ENCODE results near the gene ITGAL.

ITGAL gene

DNA sequence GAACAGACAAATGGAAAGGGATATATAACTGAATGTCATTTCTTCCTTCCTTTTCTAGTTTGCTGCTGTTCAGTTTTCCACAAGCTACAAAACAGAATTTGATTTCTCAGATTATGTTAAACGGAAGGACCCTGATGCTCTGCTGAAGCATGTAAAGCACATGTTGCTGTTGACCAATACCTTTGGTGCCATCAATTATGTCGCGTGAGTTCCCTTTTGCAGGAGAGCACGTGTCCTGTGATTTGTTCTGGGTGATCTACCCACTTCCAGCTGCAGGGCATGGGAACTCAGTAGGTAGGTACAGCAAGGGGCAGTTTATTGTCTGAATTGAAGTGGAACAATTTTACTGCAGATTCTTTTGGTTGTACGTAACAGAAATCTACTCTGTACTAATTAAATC is 8.8 kb downstream of the ITGAL start:
- H3K9me3 ChIP-seq (ENCODE audit: low read depth, low read length) = no peaks in the 10 kb centered on the region
- H3K27ac ChIP-seq = no peak overlapping the region
- H3K4me3 ChIP-seq = no peak overlapping the region
- no peaks in the 10 kb centered on the region for H3K36me3 ChIP-seq (ENCODE audit: insufficient read depth, low read length)
- no peak overlapping the region for H3K9ac ChIP-seq (ENCODE audit: insufficient read length)
- DNase-seq (ENCODE audit: low read depth, low spot score) = no peak
- no peak for TF ChIP-seq POLR2AphosphoS5 (IDR thresholded peaks at IDR 0.05; ENCODE audit: borderline replicate concordance, low read depth, low read length)
- TF ChIP-seq FOXP2 (optimal IDR thresholded peaks at IDR 0.05; ENCODE audit: control extremely low read depth, extremely low read length, insufficient read depth) = no peak
- TF ChIP-seq EZH2 (IDR thresholded peaks at IDR 0.05) = no peak

DNA sequence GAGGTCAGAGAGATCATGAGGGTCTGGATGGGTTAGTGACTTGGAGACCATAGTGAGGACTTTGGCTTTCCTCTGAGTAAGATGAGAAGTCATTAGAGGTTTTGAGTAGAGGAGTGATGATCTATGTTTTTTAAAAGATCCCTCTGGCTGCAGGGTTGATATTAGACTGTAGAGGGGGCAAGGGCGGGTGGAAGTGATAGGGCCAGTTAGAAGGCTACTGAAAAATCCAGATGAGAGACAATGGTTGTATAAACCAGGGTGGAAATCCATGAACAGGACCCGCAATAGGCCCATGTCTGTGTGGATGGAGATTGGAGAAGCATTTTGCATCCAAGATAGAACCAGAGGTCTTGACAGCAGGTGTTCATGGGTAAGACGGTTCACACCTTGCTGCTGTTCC is 9.8 kb downstream of the ITGAL start:
- Histone ChIP-seq H3K4me3 (no peak overlapping the region), H3K9me3 (ENCODE audit: low read depth, low read length) (no peaks in the 10 kb centered on the region), H3K36me3 (ENCODE audit: insufficient read depth, low read length) (no peaks in the 10 kb centered on the region), H3K27ac (no peak overlapping the region), H3K9ac (ENCODE audit: insufficient read length) (no peak overlapping the region)
- DNase-seq (ENCODE audit: low read depth, low spot score) = no peak
- TF ChIP-seq FOXP2 (optimal IDR thresholded peaks at IDR 0.05; ENCODE audit: control extremely low read depth, extremely low read length, insufficient read depth) = no peak
- no peak for TF ChIP-seq EZH2 (IDR thresholded peaks at IDR 0.05)
- no peak for TF ChIP-seq POLR2AphosphoS5 (IDR thresholded peaks at IDR 0.05; ENCODE audit: borderline replicate concordance, low read depth, low read length)

DNA sequence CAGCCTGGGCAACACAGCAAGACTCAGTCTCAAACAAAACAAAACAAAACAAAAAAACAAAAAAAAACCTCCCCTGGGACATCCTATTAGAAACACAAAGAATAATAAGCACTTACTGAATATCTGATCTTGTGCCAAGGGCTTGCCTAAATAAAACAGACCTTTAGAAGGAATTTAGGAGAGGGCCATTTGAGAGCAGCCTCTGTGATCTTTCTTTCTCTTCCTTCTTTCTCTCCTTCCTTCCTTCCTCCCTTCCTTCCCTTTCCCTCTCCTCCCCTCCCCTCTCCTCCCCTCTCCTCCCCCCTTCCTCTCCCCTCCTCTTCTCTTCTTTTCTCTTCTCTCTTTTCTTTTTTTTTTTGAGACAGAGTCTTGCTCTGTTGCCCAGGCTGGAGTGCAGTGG is 12.3 kb downstream of the ITGAL start:
- no peak for TF ChIP-seq POLR2AphosphoS5 (IDR thresholded peaks at IDR 0.05; ENCODE audit: borderline replicate concordance, low read depth, low read length)
- Histone ChIP-seq H3K36me3 (ENCODE audit: insufficient read depth, low read length) (no peaks in the 10 kb centered on the region), H3K4me3 (no peak overlapping the region), H3K9me3 (ENCODE audit: low read depth, low read length) (no peaks in the 10 kb centered on the region), H3K9ac (ENCODE audit: insufficient read length) (no peak overlapping the region), H3K27ac (no peak overlapping the region)
- DNase-seq (ENCODE audit: low read depth, low spot score) = no peak

- Histone ChIP-seq H3K36me3 (ENCODE audit: insufficient read depth, low read length) (no peaks in the 10 kb centered on the region), H3K9me3 (ENCODE audit: low read depth, low read length) (no peaks in the 10 kb centered on the region), H3K27ac (no peak overlapping the region), H3K4me3 (no peak overlapping the region), H3K9ac (ENCODE audit: insufficient read length) (no peak overlapping the region)
- no peak for DNase-seq (ENCODE audit: low read depth, low spot score)
- TF ChIP-seq POLR2AphosphoS5 (IDR thresholded peaks at IDR 0.05; ENCODE audit: borderline replicate concordance, low read depth, low read length) (no peak), EZH2 (IDR thresholded peaks at IDR 0.05) (no peak), FOXP2 (optimal IDR thresholded peaks at IDR 0.05; ENCODE audit: control extremely low read depth, extremely low read length, insufficient read depth) (no peak)
Observed at GRCh38 chr16:30485818-30486436, 13.4 kb downstream of the ITGAL start.

- H3K9me3 ChIP-seq (ENCODE audit: low read depth, low read length) = no peaks in the 10 kb centered on the region
- H3K9ac ChIP-seq (ENCODE audit: insufficient read length) = no peak overlapping the region
- DNase-seq (ENCODE audit: low read depth, low spot score) = no peak
- no peak for TF ChIP-seq POLR2AphosphoS5 (IDR thresholded peaks at IDR 0.05; ENCODE audit: borderline replicate concordance, low read depth, low read length)
- no peak for TF ChIP-seq EZH2 (IDR thresholded peaks at IDR 0.05)
- TF ChIP-seq FOXP2 (optimal IDR thresholded peaks at IDR 0.05; ENCODE audit: control extremely low read depth, extremely low read length, insufficient read depth) = no peak
- H3K4me3 ChIP-seq = no peak overlapping the region
- no peak overlapping the region for H3K27ac ChIP-seq
- H3K36me3 ChIP-seq (ENCODE audit: insufficient read depth, low read length) = no peaks in the 10 kb centered on the region
Observed at GRCh38 chr16:30488764-30489605, 16.4 kb downstream of the ITGAL start.

DNA sequence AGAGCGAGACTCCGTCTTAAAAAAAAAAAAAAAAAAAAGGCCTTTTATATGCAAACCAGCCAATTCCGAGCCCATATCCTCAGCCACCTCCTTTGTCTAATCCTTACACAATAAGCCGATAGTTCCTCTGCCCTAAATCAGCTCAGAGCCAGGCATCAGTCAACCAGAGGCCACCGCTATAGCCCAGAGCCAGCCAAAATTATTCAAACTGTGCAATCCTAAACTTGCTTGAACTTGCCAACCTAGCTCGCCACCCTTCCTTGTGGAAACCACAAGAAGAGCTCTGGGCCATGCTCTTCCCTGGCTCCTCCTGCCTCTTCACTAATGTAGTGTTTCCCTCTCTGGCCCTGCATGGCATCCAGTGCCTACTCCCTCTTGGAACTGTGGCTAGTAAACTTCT is 17.7 kb downstream of the ITGAL start:
- Histone ChIP-seq H3K27ac (no peak overlapping the region), H3K9me3 (ENCODE audit: low read depth, low read length) (no peaks in the 10 kb centered on the region), H3K4me3 (no peak overlapping the region), H3K9ac (ENCODE audit: insufficient read length) (no peak overlapping the region), H3K36me3 (ENCODE audit: insufficient read depth, low read length) (no peaks in the 10 kb centered on the region)
- no peak for TF ChIP-seq FOXP2 (optimal IDR thresholded peaks at IDR 0.05; ENCODE audit: control extremely low read depth, extremely low read length, insufficient read depth)
- no peak for TF ChIP-seq POLR2AphosphoS5 (IDR thresholded peaks at IDR 0.05; ENCODE audit: borderline replicate concordance, low read depth, low read length)
- no peak for TF ChIP-seq EZH2 (IDR thresholded peaks at IDR 0.05)
- no peak for DNase-seq (ENCODE audit: low read depth, low spot score)

DNA sequence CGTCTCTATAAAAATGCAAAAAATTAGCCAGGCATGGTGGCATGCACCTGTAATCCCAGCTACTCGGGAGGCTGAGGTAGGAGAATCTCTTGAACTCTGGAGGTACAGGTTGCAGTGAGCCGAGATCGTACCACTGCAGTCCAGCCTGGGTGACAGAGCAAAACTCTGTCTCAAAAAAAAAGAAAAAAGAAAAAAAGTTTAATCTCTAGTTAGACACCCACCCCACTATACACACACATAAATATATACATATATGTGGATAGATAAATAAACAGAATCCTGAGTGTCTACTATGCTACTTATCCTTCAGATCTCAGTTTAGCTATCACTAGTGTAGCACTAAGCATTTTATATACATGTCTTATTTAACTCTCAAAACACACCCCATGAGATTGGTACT is 18.7 kb downstream of the ITGAL start:
- H3K4me3 ChIP-seq = no peak overlapping the region
- TF ChIP-seq FOXP2 (optimal IDR thresholded peaks at IDR 0.05; ENCODE audit: control extremely low read depth, extremely low read length, insufficient read depth) (no peak), EZH2 (IDR thresholded peaks at IDR 0.05) (no peak)
- no peak overlapping the region for H3K27ac ChIP-seq
- DNase-seq (ENCODE audit: low read depth, low spot score) = no peak
- H3K9ac ChIP-seq (ENCODE audit: insufficient read length) = no peak overlapping the region
- H3K36me3 ChIP-seq (ENCODE audit: insufficient read depth, low read length) = no peaks in the 10 kb centered on the region
- no peaks in the 10 kb centered on the region for H3K9me3 ChIP-seq (ENCODE audit: low read depth, low read length)

DNA sequence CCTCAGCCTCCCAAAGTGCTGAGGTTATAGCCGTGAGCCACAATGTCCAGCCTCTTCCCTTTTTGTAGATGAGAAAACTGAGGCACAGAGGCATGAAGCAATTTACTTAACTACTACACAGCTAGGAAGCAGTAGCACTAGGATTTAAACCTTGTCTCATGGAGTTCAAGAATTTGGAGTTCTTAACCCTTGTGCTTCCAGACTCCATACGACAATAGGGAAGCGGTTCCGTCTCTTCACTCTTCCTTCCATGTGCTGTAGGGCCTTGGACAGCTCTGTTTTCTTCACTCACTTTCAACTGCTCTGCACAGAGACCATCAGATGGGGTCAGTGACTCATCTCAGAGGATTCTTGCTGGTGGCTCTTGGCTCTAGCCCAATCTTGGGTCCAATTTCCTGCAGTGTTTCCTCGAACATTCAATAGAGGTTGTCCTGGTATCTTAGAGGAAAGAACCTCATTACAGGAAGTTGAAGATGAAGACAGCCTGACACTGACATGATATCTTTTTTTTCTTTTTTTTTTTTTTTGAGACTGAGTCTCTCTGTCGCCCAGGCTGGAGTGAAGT is 19.3 kb downstream of the ITGAL start:
- no peak for TF ChIP-seq POLR2AphosphoS5 (IDR thresholded peaks at IDR 0.05; ENCODE audit: borderline replicate concordance, low read depth, low read length)
- TF ChIP-seq FOXP2 (optimal IDR thresholded peaks at IDR 0.05; ENCODE audit: control extremely low read depth, extremely low read length, insufficient read depth) = no peak
- TF ChIP-seq EZH2 (IDR thresholded peaks at IDR 0.05) = no peak
- DNase-seq (ENCODE audit: low read depth, low spot score) = no peak
- Histone ChIP-seq H3K9me3 (ENCODE audit: low read depth, low read length) (no peaks in the 10 kb centered on the region), H3K9ac (ENCODE audit: insufficient read length) (no peak overlapping the region), H3K36me3 (ENCODE audit: insufficient read depth, low read length) (no peaks in the 10 kb centered on the region), H3K27ac (no peak overlapping the region), H3K4me3 (no peak overlapping the region)
